Measurements from ENCODE around the gene MCTP1. TPM values are rescaled to one million over a fixed set of nuclear protein-coding genes. Genes with fewer than 3 reads are reported as not detected.

The MCTP1 gene
- total RNA-seq, 1 donor from 2014 or later, result 1.9 TPM

DNA sequence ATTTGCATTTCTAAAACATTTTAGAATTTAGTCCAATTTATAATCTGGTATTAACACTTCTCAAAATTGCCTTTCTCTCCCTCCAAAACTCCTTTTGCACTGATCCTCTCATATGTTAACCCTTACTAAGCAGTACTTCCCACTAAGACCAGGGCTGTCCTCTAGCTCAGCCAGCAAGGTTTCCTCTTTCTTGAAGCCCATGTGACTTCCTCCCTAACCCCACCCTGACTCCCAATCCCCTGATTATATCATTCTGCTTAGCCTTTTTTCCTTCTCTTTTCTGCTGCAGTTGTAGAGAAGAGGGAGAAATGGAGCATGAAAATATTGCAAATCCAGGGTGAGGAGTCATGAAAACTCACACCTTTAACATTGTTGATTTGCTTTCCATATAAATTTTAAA, 241.7 kb downstream of the MCTP1 start:
- H3K36me3 Mint-ChIP-seq (ENCODE audit: low read depth), result no peaks in the 10 kb centered on the region
- ATAC-seq (ENCODE audit: low read depth), result no peak
- intact Hi-C loops (cut with micrococcal nuclease), result no loop called here
- H3K27ac Mint-ChIP-seq, result no peak overlapping the region
- ChIA-PET POLR2A (no interaction called here), CTCF (no interaction called here)
- no peaks in the 10 kb centered on the region for H3K4me1 Mint-ChIP-seq
- H3K9me3 Mint-ChIP-seq, result peaks cover 2% of the 10 kb centered on the region
- TF ChIP-seq, protein P1, sequence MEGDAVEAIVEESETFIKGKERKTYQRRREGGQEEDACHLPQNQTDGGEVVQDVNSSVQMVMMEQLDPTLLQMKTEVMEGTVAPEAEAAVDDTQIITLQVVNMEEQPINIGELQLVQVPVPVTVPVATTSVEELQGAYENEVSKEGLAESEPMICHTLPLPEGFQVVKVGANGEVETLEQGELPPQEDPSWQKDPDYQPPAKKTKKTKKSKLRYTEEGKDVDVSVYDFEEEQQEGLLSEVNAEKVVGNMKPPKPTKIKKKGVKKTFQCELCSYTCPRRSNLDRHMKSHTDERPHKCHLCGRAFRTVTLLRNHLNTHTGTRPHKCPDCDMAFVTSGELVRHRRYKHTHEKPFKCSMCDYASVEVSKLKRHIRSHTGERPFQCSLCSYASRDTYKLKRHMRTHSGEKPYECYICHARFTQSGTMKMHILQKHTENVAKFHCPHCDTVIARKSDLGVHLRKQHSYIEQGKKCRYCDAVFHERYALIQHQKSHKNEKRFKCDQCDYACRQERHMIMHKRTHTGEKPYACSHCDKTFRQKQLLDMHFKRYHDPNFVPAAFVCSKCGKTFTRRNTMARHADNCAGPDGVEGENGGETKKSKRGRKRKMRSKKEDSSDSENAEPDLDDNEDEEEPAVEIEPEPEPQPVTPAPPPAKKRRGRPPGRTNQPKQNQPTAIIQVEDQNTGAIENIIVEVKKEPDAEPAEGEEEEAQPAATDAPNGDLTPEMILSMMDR (IDR thresholded peaks at IDR 0.05), result no peak
- H3K4me3 Mint-ChIP-seq, result no peak overlapping the region
- DNase-seq, result no peak
- no peaks in the 10 kb centered on the region for H3K27me3 Mint-ChIP-seq

DNA sequence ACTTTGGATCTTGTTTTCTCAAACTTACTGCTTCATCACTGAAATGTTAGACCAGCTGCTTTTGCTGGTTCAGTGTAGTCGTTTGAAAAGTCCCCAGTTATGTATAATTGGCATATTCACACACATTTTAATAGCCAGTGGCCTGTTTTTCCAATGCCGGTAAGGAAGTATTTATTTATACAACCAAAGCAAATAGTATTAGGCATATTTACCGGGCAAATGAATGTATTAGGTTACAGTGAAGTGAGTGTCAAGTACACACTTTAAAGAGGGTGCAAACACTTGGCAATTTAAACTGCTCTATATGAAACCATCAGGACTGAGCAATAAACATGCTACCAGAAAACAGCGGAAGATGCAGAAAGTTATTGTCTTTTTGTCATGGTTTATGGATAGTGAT, 242.9 kb downstream of the MCTP1 start:
- Mint-ChIP-seq H3K36me3 (ENCODE audit: low read depth) (no peaks in the 10 kb centered on the region), H3K27me3 (no peaks in the 10 kb centered on the region), H3K4me1 (no peaks in the 10 kb centered on the region), H3K27ac (no peak overlapping the region), H3K9me3 (no peaks in the 10 kb centered on the region), H3K4me3 (no peak overlapping the region)
- ATAC-seq (ENCODE audit: low read depth) (no peak), DNase-seq (no peak)
- TF ChIP-seq, protein P1 (IDR thresholded peaks at IDR 0.05), result no peak
- intact Hi-C loops (cut with micrococcal nuclease), result no loop called here
- ChIA-PET CTCF (no interaction called here), POLR2A (no interaction called here)

DNA sequence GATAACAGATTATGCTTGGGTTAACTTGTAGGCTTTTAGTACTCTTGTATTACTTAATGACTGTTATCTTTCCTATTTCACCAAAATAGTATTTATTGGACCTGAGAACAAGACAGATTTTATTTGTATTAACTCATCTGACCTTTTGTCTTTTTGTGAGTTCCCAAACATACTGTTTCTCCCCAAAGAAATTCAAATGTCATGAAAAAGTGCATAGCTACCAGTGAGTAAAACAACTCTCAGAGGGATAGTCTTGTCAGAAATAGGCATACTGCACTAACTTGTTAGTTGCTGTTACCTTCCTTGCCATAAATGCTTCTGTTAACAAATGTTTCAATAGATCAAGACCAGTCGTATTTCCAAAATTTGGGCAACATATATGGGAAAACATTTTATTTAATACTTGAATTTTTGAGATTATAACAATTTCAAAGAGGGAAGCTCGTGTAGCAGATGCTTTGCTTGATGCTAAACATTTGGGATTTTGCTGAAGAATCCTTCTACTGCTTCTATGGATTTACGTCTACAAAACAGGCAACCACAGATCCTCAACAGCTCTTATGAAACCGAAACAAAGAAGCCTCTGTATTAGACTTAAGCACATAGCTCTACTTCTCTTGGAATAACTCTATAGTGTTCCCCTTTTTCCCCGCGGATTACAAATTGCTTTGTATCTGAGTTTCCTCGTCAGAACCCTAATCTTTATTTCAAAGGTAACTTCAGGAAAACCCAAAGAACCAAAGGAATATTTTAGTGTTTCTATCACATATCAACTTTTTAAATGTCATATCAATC, 248.8 kb downstream of the MCTP1 start:
- POLR2A ChIA-PET, result no interaction called here
- Mint-ChIP-seq H3K9me3 (peaks cover 11% of the 10 kb centered on the region), H3K27ac (no peak overlapping the region), H3K27me3 (no peaks in the 10 kb centered on the region), H3K36me3 (ENCODE audit: low read depth) (no peaks in the 10 kb centered on the region), H3K4me1 (no peaks in the 10 kb centered on the region), H3K4me3 (no peak overlapping the region)
- CTCF ChIA-PET, result no interaction called here
- intact Hi-C loops (cut with micrococcal nuclease), result no loop called here
- TF ChIP-seq, protein P1 (IDR thresholded peaks at IDR 0.05), result no peak
- ATAC-seq (ENCODE audit: low read depth), result no peak
- DNase-seq, result no peak

DNA sequence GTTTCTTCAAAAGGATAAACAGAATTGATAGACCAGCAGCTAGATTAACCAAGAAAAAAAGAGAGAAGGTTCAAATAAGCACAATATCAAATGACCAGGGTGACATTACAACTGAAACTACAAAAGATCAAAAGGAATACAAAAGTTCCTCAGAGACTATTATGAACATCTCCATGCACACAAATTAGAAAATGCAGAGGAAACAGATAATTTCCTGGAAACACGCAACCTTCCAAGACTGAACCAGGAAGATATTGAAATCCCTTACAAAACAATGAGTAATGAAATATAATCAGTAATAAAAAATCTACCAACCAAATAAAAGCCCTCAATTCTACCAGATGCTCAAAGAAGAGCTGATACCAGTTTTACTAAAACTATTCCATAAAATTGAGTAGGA, 252.1 kb downstream of the MCTP1 start:
- Mint-ChIP-seq H3K27ac (no peak overlapping the region), H3K4me3 (no peak overlapping the region), H3K9me3 (peaks cover 11% of the 10 kb centered on the region), H3K4me1 (no peaks in the 10 kb centered on the region), H3K36me3 (ENCODE audit: low read depth) (no peaks in the 10 kb centered on the region), H3K27me3 (no peaks in the 10 kb centered on the region)
- TF ChIP-seq, protein P1 (IDR thresholded peaks at IDR 0.05), result no peak
- ATAC-seq (ENCODE audit: low read depth) (no peak), DNase-seq (no peak)
- POLR2A ChIA-PET, result no interaction called here
- CTCF ChIA-PET, result no interaction called here
- intact Hi-C loops (cut with micrococcal nuclease), result no loop called here

GRCh38 chr5:95029569-95030366, 255.1 kb downstream of the MCTP1 start:
- CTCF ChIA-PET, result no interaction called here
- Mint-ChIP-seq H3K4me1 (peaks cover 8% of the 10 kb centered on the region), H3K4me3 (no peak overlapping the region), H3K9me3 (peaks cover 11% of the 10 kb centered on the region), H3K27ac (no peak overlapping the region), H3K36me3 (ENCODE audit: low read depth) (no peaks in the 10 kb centered on the region), H3K27me3 (no peaks in the 10 kb centered on the region)
- intact Hi-C loops (cut with micrococcal nuclease), result no loop called here
- DNase-seq, result no peak
- no peak for ATAC-seq (ENCODE audit: low read depth)
- POLR2A ChIA-PET, result no interaction called here
- TF ChIP-seq, protein P1 (IDR thresholded peaks at IDR 0.05), result no peak

Measured in activated B cell treated with CpG ODN at 0.5 μM for 24 hours (primary cell).